ENCODE data around the gene DENND1A. TPM values are rescaled to one million over a fixed set of nuclear protein-coding genes. Genes with fewer than 3 reads are reported as not detected.

Gene DENND1A
- total RNA-seq, 1 donor from 2014 or later: 37.3 TPM

GRCh38 chr9:123422635-123423310 is 507.2 kb downstream of the DENND1A start:
- H3K4me1 ChIP-seq: no peaks in the 10 kb centered on the region
- intact Hi-C loops (cut with DNase I): no loop called here
- no peaks in the 10 kb centered on the region for H3K27me3 ChIP-seq
- peaks cover 14 to 24% of the 10 kb centered on the region in 2 donors for H3K36me3 ChIP-seq
- H3K9me3 ChIP-seq: no peaks in the 10 kb centered on the region
- TF ChIP-seq CTCF (IDR thresholded peaks at IDR 0.05): no peak
- H3K4me3 ChIP-seq: no peak overlapping the region
- DNase-seq (ENCODE audit: low spot score in 2 of 2): no peak
- H3K27ac ChIP-seq: no peak overlapping the region

- H3K36me3 ChIP-seq: peaks cover 14 to 20% of the 10 kb centered on the region in 2 donors
- no peak for DNase-seq (ENCODE audit: low spot score in 2 of 2)
- TF ChIP-seq CTCF (IDR thresholded peaks at IDR 0.05): no peak
- H3K27ac ChIP-seq: no peak overlapping the region
- intact Hi-C loops (cut with DNase I): no loop called here
- no peaks in the 10 kb centered on the region for H3K4me1 ChIP-seq
- no peaks in the 10 kb centered on the region for H3K27me3 ChIP-seq
- no peaks in the 10 kb centered on the region for H3K9me3 ChIP-seq
- H3K4me3 ChIP-seq: no peak overlapping the region
These were observed 508.0 kb downstream of the DENND1A start for GRCh38 chr9:123421801-123422455.

GRCh38 chr9:123421186-123421585 is 508.7 kb downstream of the DENND1A start:
- Histone ChIP-seq H3K4me1 (no peaks in the 10 kb centered on the region), H3K27ac (no peak overlapping the region), H3K4me3 (no peak overlapping the region), H3K36me3 (peaks cover 14 to 20% of the 10 kb centered on the region in 2 donors), H3K9me3 (no peaks in the 10 kb centered on the region), H3K27me3 (no peaks in the 10 kb centered on the region)
- no peak for DNase-seq (ENCODE audit: low spot score in 2 of 2)
- intact Hi-C loops (cut with DNase I): no loop called here
- TF ChIP-seq CTCF (IDR thresholded peaks at IDR 0.05): no peak

GRCh38 chr9:123420592-123421111 is 509.3 kb downstream of the DENND1A start:
- no peak overlapping the region for H3K4me3 ChIP-seq
- no peak overlapping the region for H3K27ac ChIP-seq
- no peaks in the 10 kb centered on the region for H3K4me1 ChIP-seq
- TF ChIP-seq CTCF (IDR thresholded peaks at IDR 0.05): no peak
- no peak for DNase-seq (ENCODE audit: low spot score in 2 of 2)
- intact Hi-C loops (cut with DNase I): no loop called here
- H3K9me3 ChIP-seq: no peaks in the 10 kb centered on the region
- peaks cover 14 to 20% of the 10 kb centered on the region in 2 donors for H3K36me3 ChIP-seq
- H3K27me3 ChIP-seq: no peaks in the 10 kb centered on the region

GRCh38 chr9:123419721-123420591 is 510.0 kb downstream of the DENND1A start:
- DNase-seq (ENCODE audit: low spot score in 2 of 2): no peak
- no peak overlapping the region for H3K4me3 ChIP-seq
- H3K27me3 ChIP-seq: no peaks in the 10 kb centered on the region
- intact Hi-C loops (cut with DNase I): no loop called here
- no peak for TF ChIP-seq CTCF (IDR thresholded peaks at IDR 0.05)
- H3K36me3 ChIP-seq: peaks cover 14 to 20% of the 10 kb centered on the region in 2 donors
- H3K9me3 ChIP-seq: no peaks in the 10 kb centered on the region
- H3K27ac ChIP-seq: no peak overlapping the region
- no peaks in the 10 kb centered on the region for H3K4me1 ChIP-seq

All from ascending aorta (tissue), 2 donors.